H1 (cell line): ENCODE results near the gene SLC7A6OS. TPM values are rescaled to one million over a fixed set of nuclear protein-coding genes. Genes with fewer than 3 reads are reported as not detected.

ENCODE experiments used
- CTCF ChIA-PET: fragments of 300-600 bp; sonication (Branson Sonifier 250); formaldehyde crosslinking; loops from one replicate; lab custom pipeline; 2021; ENCODE audit not compliant: partially characterized antibody; lab: Charles Lee
- POLR2A ChIA-PET: fragments of 300-600 bp; sonication (Branson Sonifier 250); formaldehyde crosslinking; loops from one replicate; lab custom pipeline; 2021; ENCODE audit warnings: inconsistent platforms; ENCODE audit not compliant: partially characterized antibody; lab: Charles Lee
- DNase-seq, 2 experiments: peaks; one replicate each; pipeline versions ENCODE4 v3.0.0 to v3.0.0-alpha.2; 2010 to 2022; ENCODE audit warnings: low spot score in 2 of 2, low read depth in 1 of 2, mixed read lengths in 1 of 2
- FAIRE-seq: peaks from 2 replicates; lab custom pipeline; 2011; peaks lifted over from hg19 to GRCh38; lab: Jason Lieb, UNC
- H2AFZ ChIP-seq: 2 replicates; pipeline ENCODE4 v1.8.1; 2012; ENCODE audit warnings: low read length, inconsistent platforms
- H2AK5ac ChIP-seq: 2 replicates; pipeline ENCODE4 v1.6.1; 2013; ENCODE audit warnings: low read depth, low read length
- H2BK120ac ChIP-seq: replicated peaks from 2 replicates; pipeline ENCODE3; 2013; ENCODE audit warnings: low read depth, low read length, inconsistent platforms
- H2BK12ac ChIP-seq: 2 replicates; pipeline ENCODE4 v1.6.1; 2013; ENCODE audit warnings: low read depth, low read length
- H2BK15ac ChIP-seq: 2 replicates; pipeline ENCODE4 v1.6.1; 2013; ENCODE audit warnings: low read length
- H2BK20ac ChIP-seq: 2 replicates; pipeline ENCODE4 v1.6.1; 2013; ENCODE audit warnings: low read length
- H2BK5ac ChIP-seq: 2 replicates; pipeline ENCODE4 v1.6.1; 2013; ENCODE audit warnings: low read depth, low read length
- H3K14ac ChIP-seq: 2 replicates; pipeline ENCODE4 v1.6.1; 2013; ENCODE audit warnings: inconsistent platforms; ENCODE audit not compliant: insufficient read length
- H3K18ac ChIP-seq: 2 replicates; pipeline ENCODE4 v1.6.1; 2013; ENCODE audit warnings: low read length; ENCODE audit errors: extremely low read depth
- H3K23ac ChIP-seq: 2 replicates; pipeline ENCODE4 v1.6.1; 2013; ENCODE audit warnings: inconsistent platforms; ENCODE audit not compliant: insufficient read length
- H3K23me2 ChIP-seq: 2 replicates; pipeline ENCODE4 v1.6.1; 2013; ENCODE audit warnings: low read depth, low read length
- H3K27ac ChIP-seq: 2 replicates; pipeline ENCODE4 v1.6.1; 2011; ENCODE audit warnings: low read depth, low read length, inconsistent platforms
- H3K27me3 ChIP-seq, 4 experiments: replicated peaks in 1 of 4; 1 replicate in 1 of 4; 2 replicates in 3 of 4; pipeline versions ENCODE4 v1.6.1 to v1.8.1; 2011 to 2013; ENCODE audit warnings: low read length in 3 of 4, mild to moderate bottlenecking in 3 of 4, inconsistent platforms in 2 of 4, mixed read lengths in 2 of 4, moderate library complexity in 1 of 4; ENCODE audit not compliant: control insufficient read depth in 3 of 4, insufficient read depth in 3 of 4; ENCODE audit errors: extremely low read depth in 1 of 4
- H3K36me3 ChIP-seq, 4 experiments: 2 replicates each; pipeline versions ENCODE4 v1.6.1 to v1.8.1; 2011 to 2013; ENCODE audit warnings: mild to moderate bottlenecking in 4 of 4, low read length in 3 of 4, moderate library complexity in 2 of 4, control low read depth in 1 of 4, inconsistent platforms in 1 of 4; ENCODE audit not compliant: insufficient read depth in 4 of 4, control insufficient read depth in 2 of 4
- H3K4ac ChIP-seq: replicated peaks from 2 replicates; pipeline ENCODE3; 2013; ENCODE audit warnings: low read length, low read depth, mixed read lengths, inconsistent platforms; ENCODE audit not compliant: insufficient read length
- H3K4me1 ChIP-seq, 4 experiments: replicated peaks in 1 of 4; 1 replicate in 1 of 4; 2 replicates in 3 of 4; pipeline versions ENCODE4 v1.6.1 to v1.8.1; 2011 to 2013; ENCODE audit warnings: low read length in 3 of 4, inconsistent platforms in 2 of 4, mixed read lengths in 1 of 4; ENCODE audit not compliant: insufficient read depth in 4 of 4, control insufficient read depth in 3 of 4
- H3K4me2 ChIP-seq, 2 experiments: 2 replicates each; pipeline versions ENCODE4 v1.6.1 to v1.8.1; 2011 to 2013; ENCODE audit warnings: low read depth in 2 of 2, low read length in 2 of 2, control low read depth in 1 of 2, inconsistent platforms in 1 of 2, mild to moderate bottlenecking in 1 of 2; ENCODE audit not compliant: insufficient read depth in 1 of 2
- H3K4me3 ChIP-seq, 4 experiments: fragments of 200-600, 300-600 bp in 1 of 4; sonication (generic), shearing (Covaris generic), sonication (Bioruptor Twin) in 1 of 4; 2 replicates each; pipeline versions ENCODE4 v1.5.1 to v1.8.1; 2011 to 2016; ENCODE audit warnings: low read length in 4 of 4, low read depth in 3 of 4, control low read depth in 2 of 4, inconsistent platforms in 2 of 4, mild to moderate bottlenecking in 2 of 4, mixed read lengths in 1 of 4, moderate library complexity in 1 of 4; ENCODE audit not compliant: insufficient read depth in 2 of 4; ENCODE audit errors: extremely low read depth in 1 of 4
- H3K56ac ChIP-seq: replicated peaks from 2 replicates; pipeline ENCODE3; 2013; ENCODE audit warnings: low read depth, mild to moderate bottlenecking, mixed read lengths, low read length, inconsistent platforms; ENCODE audit not compliant: insufficient read length
- H3K79me1 ChIP-seq: 2 replicates; pipeline ENCODE4 v1.6.1; 2013; ENCODE audit warnings: low read depth, low read length, control low read depth
- H3K79me2 ChIP-seq, 2 experiments: 2 replicates each; pipeline versions ENCODE4 v1.6.1 to v1.8.1; 2012 to 2013; ENCODE audit warnings: low read length in 2 of 2, mild to moderate bottlenecking in 2 of 2, inconsistent platforms in 1 of 2; ENCODE audit not compliant: insufficient read depth in 2 of 2, control insufficient read depth in 1 of 2
- H3K9ac ChIP-seq, 4 experiments: replicated peaks in 1 of 4; 1 replicate in 1 of 4; 2 replicates in 3 of 4; pipeline versions ENCODE4 v1.6.1 to v1.8.1; 2011 to 2013; ENCODE audit warnings: low read depth in 3 of 4, low read length in 3 of 4, control low read depth in 2 of 4, mild to moderate bottlenecking in 2 of 4, moderate library complexity in 2 of 4, inconsistent platforms in 1 of 4; ENCODE audit errors: extremely low read depth in 1 of 4
- H3K9me3 ChIP-seq, 2 experiments: 2 replicates each; pipeline versions ENCODE4 v1.6.1 to v1.8.1; 2012 to 2013; ENCODE audit warnings: mild to moderate bottlenecking in 2 of 2, moderate library complexity in 2 of 2, control low read depth in 1 of 2, inconsistent platforms in 1 of 2, low read depth in 1 of 2, low read length in 1 of 2, mixed read lengths in 1 of 2; ENCODE audit not compliant: insufficient read depth in 2 of 2
- H4K20me1 ChIP-seq, 2 experiments: replicated peaks in 1 of 2; 2 replicates each; pipeline versions ENCODE3 to v1.8.1; 2011 to 2013; ENCODE audit warnings: inconsistent platforms in 2 of 2, low read length in 2 of 2, mild to moderate bottlenecking in 1 of 2; ENCODE audit not compliant: insufficient read depth in 2 of 2, control insufficient read depth in 1 of 2
- H4K5ac ChIP-seq: 2 replicates; pipeline ENCODE4 v1.6.1; 2013; ENCODE audit warnings: low read length, low read depth, mixed read lengths, inconsistent platforms; ENCODE audit not compliant: insufficient read length
- H4K8ac ChIP-seq: 2 replicates; pipeline ENCODE4 v1.8.0; 2013; ENCODE audit warnings: mild to moderate bottlenecking, moderate library complexity, low read length, inconsistent platforms; ENCODE audit not compliant: insufficient read depth; ENCODE audit errors: extremely low read depth
- H4K91ac ChIP-seq: replicated peaks from 2 replicates; pipeline ENCODE3; 2013; ENCODE audit warnings: low read length, mixed read lengths, inconsistent platforms; ENCODE audit not compliant: insufficient read length
- E2F6 ChIP-seq: IDR thresholded peaks from 2 replicates; pipeline ENCODE4 v1.6.1; 2012; ENCODE audit warnings: inconsistent platforms
- EP300 ChIP-seq, 2 experiments: IDR thresholded peaks; 1 replicate in 1 of 2; 2 replicates in 1 of 2; pipeline ENCODE4 v1.6.1; 2011 to 2012; ENCODE audit warnings: low read depth in 2 of 2, low read length in 2 of 2, mild to moderate bottlenecking in 2 of 2, borderline replicate concordance in 1 of 2, inconsistent platforms in 1 of 2, moderate library complexity in 1 of 2
- whole genome bisulfite sequencing, 2 experiments: shearing (Covaris generic) in 1 of 2; methylation state at CpG; one replicate each; pipeline versions ENCODE4 v1.1.6 to v1.1.7; 2013 to 2015; ENCODE audit warnings: low lambda C conversion rate in 2 of 2, mixed read lengths in 2 of 2, inconsistent platforms in 1 of 2, low coverage in 1 of 2, missing lambda C conversion rate in 1 of 2; ENCODE audit not compliant: insufficient replicate concordance in 2 of 2, insufficient coverage in 1 of 2, insufficient read length in 1 of 2; ENCODE audit errors: extremely low coverage in 1 of 2, missing lambda C conversion rate in 1 of 2; 5-methylcytosine and 5-hydroxymethylcytosine counted together
- polyA plus RNA-seq, 7 experiments: library from polyadenylated mRNA; depleted of rRNA in 3 of 7; stranded (reverse) in 5 of 7; unstranded in 2 of 7; fragments of >200 nt in 5 of 7; fragments of 200-250 nt in 2 of 7; gene quantifications; 1 replicate in 5 of 7; 2 replicates in 1 of 7; 4 replicates in 1 of 7; pipeline versions ENCODE4 v1.2.1 to v1.2.3, GENCODE V29; 2011 to 2013; ENCODE audit warnings: missing spikeins in 2 of 7, mixed read lengths in 2 of 7
- total RNA-seq: library from RNA; stranded (reverse); fragmentation: NEBNext Ultra II Directional; extraction: Animal tissue kit (Norgen Biotek cat#: 25700); gene quantifications from 2 replicates; pipeline ENCODE4 v1.2.1, GENCODE V29; 2021

SLC7A6OS gene
- total and polyA plus RNA-seq, 2 of the 8 experiments (the other 6 are each of a cell fraction or from before 2014, with no cell fraction given) = 7.3 to 21.3 TPM

GRCh38 chr16:68273896-68274295, 36.9 kb downstream of the SLC7A6OS start:
- no peak for DNase-seq
- no peak overlapping the region for H2BK15ac ChIP-seq
- peaks cover 0 to 18% of the 10 kb centered on the region in 2 experiments; a peak in 2 of 4 replicates for H3K79me2 ChIP-seq
- no peak overlapping the region for H3K9ac ChIP-seq
- H3K9me3 ChIP-seq = no peaks in the 10 kb centered on the region
- H2AK5ac ChIP-seq = no peak overlapping the region
- WGBS, 2 experiments = 93% methylated on average over 8 of the region's 8 CpGs; no CpG with 5 or more reads in 1 of the 2 experiments
- CTCF ChIA-PET = interaction anchor here (0.5 to 8.5 kb wide), 7 partner anchors 10 to 379 kb away, joined by 3 to 63 read pairs (median 4); partner anchors contain the start of gene SLC7A6
- peaks cover 12% of the 10 kb centered on the region for H3K79me1 ChIP-seq
- H4K20me1 ChIP-seq = no peaks in the 10 kb centered on the region
- no peak overlapping the region for H3K4ac ChIP-seq
- no peak overlapping the region for H3K4me3 ChIP-seq
- H3K27ac ChIP-seq = no peak overlapping the region
- H2BK5ac ChIP-seq = no peak overlapping the region
- H3K36me3 ChIP-seq = peaks cover 0 to 2% (median 0%) of the 10 kb centered on the region in 4 experiments; a peak in 2 of 8 replicates
- H4K8ac ChIP-seq = no peak overlapping the region
- no peak overlapping the region for H3K23ac ChIP-seq
- no peaks in the 10 kb centered on the region for H3K4me1 ChIP-seq
- H3K56ac ChIP-seq = no peak overlapping the region
- no peaks in the 10 kb centered on the region for H3K27me3 ChIP-seq
- no peak overlapping the region for H4K5ac ChIP-seq
- no peak overlapping the region for H2BK12ac ChIP-seq
- H2BK120ac ChIP-seq = no peak overlapping the region
- H4K91ac ChIP-seq = no peak overlapping the region
- no peak overlapping the region for H3K18ac ChIP-seq
- POLR2A ChIA-PET = no interaction called here
- no peak overlapping the region for H2BK20ac ChIP-seq
- H2AFZ ChIP-seq = no peak overlapping the region
- no peak overlapping the region for H3K4me2 ChIP-seq
- TF ChIP-seq EP300 (IDR thresholded peaks at IDR 0.05; ENCODE audit: borderline replicate concordance in 1 of 2, low read depth in 2 of 2, low read length in 2 of 2) = no peak
- no peak for TF ChIP-seq E2F6
- TF ChIP-seq, all 59 proteins: peak for 0
- no peak for FAIRE-seq
- H3K14ac ChIP-seq = no peak overlapping the region
- no peaks in the 10 kb centered on the region for H3K23me2 ChIP-seq
